A549 (cell line): ENCODE data around the gene NEK11.

ENCODE experiments used
- EP300 ChIP-seq, 2 experiments: fragments of >200 bp; sonication (Bioruptor Twin); formaldehyde crosslinking; IDR thresholded peaks; 2 replicates in 1 of 2; 3 replicates in 1 of 2; pipeline ENCODE4 v1.6.1; 2016 to 2017
- POLR2A ChIP-seq: IDR thresholded peaks from 2 replicates; pipeline ENCODE4 v1.6.1; 2012; ENCODE audit warnings: mild to moderate bottlenecking, low read length
- TF ChIP-seq, protein P1 (sequence below): fragments of >200 bp; sonication (Bioruptor Twin); formaldehyde crosslinking; IDR thresholded peaks from 3 replicates; pipeline ENCODE4 v1.5.1; 2016
- TF ChIP-seq, protein P2 (sequence below): fragments of 200-600 bp; sonication (generic); IDR thresholded peaks from 2 replicates; pipeline ENCODE4 v1.6.1; 2016; ENCODE audit warnings: antibody characterized with exemption, mild to moderate bottlenecking, moderate library complexity

DNA sequence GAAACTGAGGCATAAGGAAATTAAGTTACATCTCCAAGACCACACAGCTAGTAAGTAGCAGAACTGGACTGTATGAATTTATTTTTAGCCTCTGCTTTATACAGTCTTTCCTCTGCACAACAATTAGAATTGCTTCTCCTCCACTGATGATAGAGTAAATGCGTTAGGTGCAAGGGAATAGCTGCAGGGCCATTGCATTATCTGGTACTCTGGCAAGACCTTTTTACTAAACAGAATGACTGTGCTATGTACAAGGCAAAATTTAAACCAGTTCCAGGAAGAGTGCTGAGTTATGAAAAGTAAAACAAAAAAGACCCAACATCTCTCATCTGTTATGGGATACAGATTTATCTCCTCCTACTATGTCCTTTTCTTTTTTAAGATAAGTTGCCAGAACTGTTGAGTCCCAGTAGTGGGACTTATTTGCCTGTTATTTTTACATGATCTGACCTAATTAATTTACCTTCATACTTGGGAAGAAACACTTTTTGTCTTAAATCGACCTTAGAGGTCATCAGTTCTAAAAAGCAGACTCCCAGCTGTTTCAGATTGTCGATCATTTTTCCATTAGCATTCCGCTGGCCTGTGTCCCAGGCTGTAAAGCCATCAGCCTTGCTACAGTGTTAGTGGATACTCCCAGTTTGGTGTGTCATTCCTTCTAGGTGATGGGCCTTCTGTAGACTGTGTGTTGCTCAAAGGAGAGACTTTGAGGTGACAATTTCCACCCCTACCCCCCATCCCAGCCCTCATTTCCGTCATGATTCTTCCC is 207.4 kb downstream of the NEK11 start:
- no peak for TF ChIP-seq POLR2A
- TF ChIP-seq EP300 (IDR thresholded peaks at IDR 0.05): no peak
- TF ChIP-seq, protein P1, sequence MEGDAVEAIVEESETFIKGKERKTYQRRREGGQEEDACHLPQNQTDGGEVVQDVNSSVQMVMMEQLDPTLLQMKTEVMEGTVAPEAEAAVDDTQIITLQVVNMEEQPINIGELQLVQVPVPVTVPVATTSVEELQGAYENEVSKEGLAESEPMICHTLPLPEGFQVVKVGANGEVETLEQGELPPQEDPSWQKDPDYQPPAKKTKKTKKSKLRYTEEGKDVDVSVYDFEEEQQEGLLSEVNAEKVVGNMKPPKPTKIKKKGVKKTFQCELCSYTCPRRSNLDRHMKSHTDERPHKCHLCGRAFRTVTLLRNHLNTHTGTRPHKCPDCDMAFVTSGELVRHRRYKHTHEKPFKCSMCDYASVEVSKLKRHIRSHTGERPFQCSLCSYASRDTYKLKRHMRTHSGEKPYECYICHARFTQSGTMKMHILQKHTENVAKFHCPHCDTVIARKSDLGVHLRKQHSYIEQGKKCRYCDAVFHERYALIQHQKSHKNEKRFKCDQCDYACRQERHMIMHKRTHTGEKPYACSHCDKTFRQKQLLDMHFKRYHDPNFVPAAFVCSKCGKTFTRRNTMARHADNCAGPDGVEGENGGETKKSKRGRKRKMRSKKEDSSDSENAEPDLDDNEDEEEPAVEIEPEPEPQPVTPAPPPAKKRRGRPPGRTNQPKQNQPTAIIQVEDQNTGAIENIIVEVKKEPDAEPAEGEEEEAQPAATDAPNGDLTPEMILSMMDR: no peak
- TF ChIP-seq, protein P2, sequence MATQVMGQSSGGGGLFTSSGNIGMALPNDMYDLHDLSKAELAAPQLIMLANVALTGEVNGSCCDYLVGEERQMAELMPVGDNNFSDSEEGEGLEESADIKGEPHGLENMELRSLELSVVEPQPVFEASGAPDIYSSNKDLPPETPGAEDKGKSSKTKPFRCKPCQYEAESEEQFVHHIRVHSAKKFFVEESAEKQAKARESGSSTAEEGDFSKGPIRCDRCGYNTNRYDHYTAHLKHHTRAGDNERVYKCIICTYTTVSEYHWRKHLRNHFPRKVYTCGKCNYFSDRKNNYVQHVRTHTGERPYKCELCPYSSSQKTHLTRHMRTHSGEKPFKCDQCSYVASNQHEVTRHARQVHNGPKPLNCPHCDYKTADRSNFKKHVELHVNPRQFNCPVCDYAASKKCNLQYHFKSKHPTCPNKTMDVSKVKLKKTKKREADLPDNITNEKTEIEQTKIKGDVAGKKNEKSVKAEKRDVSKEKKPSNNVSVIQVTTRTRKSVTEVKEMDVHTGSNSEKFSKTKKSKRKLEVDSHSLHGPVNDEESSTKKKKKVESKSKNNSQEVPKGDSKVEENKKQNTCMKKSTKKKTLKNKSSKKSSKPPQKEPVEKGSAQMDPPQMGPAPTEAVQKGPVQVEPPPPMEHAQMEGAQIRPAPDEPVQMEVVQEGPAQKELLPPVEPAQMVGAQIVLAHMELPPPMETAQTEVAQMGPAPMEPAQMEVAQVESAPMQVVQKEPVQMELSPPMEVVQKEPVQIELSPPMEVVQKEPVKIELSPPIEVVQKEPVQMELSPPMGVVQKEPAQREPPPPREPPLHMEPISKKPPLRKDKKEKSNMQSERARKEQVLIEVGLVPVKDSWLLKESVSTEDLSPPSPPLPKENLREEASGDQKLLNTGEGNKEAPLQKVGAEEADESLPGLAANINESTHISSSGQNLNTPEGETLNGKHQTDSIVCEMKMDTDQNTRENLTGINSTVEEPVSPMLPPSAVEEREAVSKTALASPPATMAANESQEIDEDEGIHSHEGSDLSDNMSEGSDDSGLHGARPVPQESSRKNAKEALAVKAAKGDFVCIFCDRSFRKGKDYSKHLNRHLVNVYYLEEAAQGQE: no peak
